Right lobe of liver (tissue), 4 donors: Measurements from ENCODE around the gene TRIM31.

ENCODE experiments used
- CTCF ChIP-seq, 4 donors: fragments of 200-600 bp in 3 of 4; fragments of 450-650 bp in 1 of 4; IDR thresholded peaks; one replicate each; pipeline versions ENCODE4 v1.5.1 to v1.8.0; 2016 to 2022; ENCODE audit warnings: antibody characterized with exemption in 4 of 4, mild to moderate bottlenecking in 2 of 4
- POLR2A ChIP-seq: fragments of 450-650 bp; IDR thresholded peaks from one replicate; pipeline ENCODE4 v1.6.1; 2017; ENCODE audit warnings: antibody characterized with exemption, mild to moderate bottlenecking
- donor health status: DM: no; HTN: no; CAD: no.
- donor health status: DM: no; HTN: no; CAD: no.
- donor health status: DM: no; HTN: yes; CAD: no.

- TF ChIP-seq POLR2A: no peak
- no peak for TF ChIP-seq CTCF (IDR thresholded peaks at IDR 0.05)
Observed at GRCh38 chr6:30092852-30093543, 19.9 kb downstream of the TRIM31 start.
